Breast epithelium (tissue), 4 donors: Measurements from ENCODE around the gene EIF1AX. TPM values are rescaled to one million over a fixed set of nuclear protein-coding genes. Genes with fewer than 3 reads are reported as not detected.
A peak's percentile ranks its signal among the peaks of the same experiment; 100 is the strongest.

Source experiments
- DNase-seq, 2 donors: peaks; one replicate each; pipeline ENCODE4 v3.0.0-alpha.2; 2019; ENCODE audit warnings: low spot score in 2 of 2
- H3K27ac ChIP-seq, 2 donors: fragments of 200-600 bp; sonication (generic) in 1 of 2; one replicate each; pipeline ENCODE4 v1.5.1; 2016 to 2019; ENCODE audit warnings: mild to moderate bottlenecking in 1 of 2
- H3K27me3 ChIP-seq, 2 donors: fragments of 200-600 bp; sonication (generic) in 1 of 2; one replicate each; pipeline versions ENCODE4 v1.5.1 to v1.6.0; 2017 to 2019; ENCODE audit warnings: control low read depth in 1 of 2, mild to moderate bottlenecking in 1 of 2
- H3K36me3 ChIP-seq: fragments of 200-600 bp; one replicate; pipeline ENCODE4 v1.5.1; 2019
- H3K4me1 ChIP-seq, 2 donors: fragments of 200-600 bp; sonication (generic); one replicate each; pipeline ENCODE4 v1.5.1; 2016 to 2019; ENCODE audit warnings: control low read depth in 1 of 2
- H3K4me3 ChIP-seq, 3 donors: fragments of 200-600 bp; sonication (generic); 1 replicate in 2 of 3; 2 replicates in 1 of 3; pipeline ENCODE4 v1.5.1; 2016 to 2019; ENCODE audit warnings: mild to moderate bottlenecking in 3 of 3, moderate library complexity in 2 of 3
- H3K9me3 ChIP-seq, 2 donors: fragments of 200-600 bp; sonication (generic) in 1 of 2; one replicate each; pipeline ENCODE4 v1.5.1; 2016 to 2019; ENCODE audit warnings: control low read depth in 1 of 2
- CTCF ChIP-seq, 3 donors: fragments of 450-650 bp; IDR thresholded peaks; one replicate each; pipeline ENCODE4 v1.5.1; 2016 to 2017; ENCODE audit warnings: antibody characterized with exemption in 3 of 3, mild to moderate bottlenecking in 3 of 3, moderate library complexity in 3 of 3
- POLR2A ChIP-seq: fragments of 450-650 bp; IDR thresholded peaks from one replicate; pipeline ENCODE4 v1.6.1; 2016; ENCODE audit warnings: antibody characterized with exemption, mild to moderate bottlenecking, moderate library complexity
- POLR2AphosphoS5 ChIP-seq, 3 donors: sonication (generic); formaldehyde crosslinking; IDR thresholded peaks; one replicate each; pipeline ENCODE4 v1.6.1; 2017; ENCODE audit warnings: antibody characterized with exemption in 3 of 3
- intact Hi-C: fragments of 100-400 bp; cut with DNase I; formaldehyde crosslinking; loops from one replicate; pipeline ENCODE4 v1.15.1; 2023; ENCODE audit warnings: low total_unique reads
- total RNA-seq, 3 donors: library from RNA; depleted of rRNA; stranded (reverse); fragments of >200 nt; gene quantifications; one replicate each; pipeline ENCODE4 v1.1.0, GENCODE V29; 2016

EIF1AX gene
- total RNA-seq, 3 donors from 2014 or later: 34.1 to 66.6 (median 52.4) TPM

DNA sequence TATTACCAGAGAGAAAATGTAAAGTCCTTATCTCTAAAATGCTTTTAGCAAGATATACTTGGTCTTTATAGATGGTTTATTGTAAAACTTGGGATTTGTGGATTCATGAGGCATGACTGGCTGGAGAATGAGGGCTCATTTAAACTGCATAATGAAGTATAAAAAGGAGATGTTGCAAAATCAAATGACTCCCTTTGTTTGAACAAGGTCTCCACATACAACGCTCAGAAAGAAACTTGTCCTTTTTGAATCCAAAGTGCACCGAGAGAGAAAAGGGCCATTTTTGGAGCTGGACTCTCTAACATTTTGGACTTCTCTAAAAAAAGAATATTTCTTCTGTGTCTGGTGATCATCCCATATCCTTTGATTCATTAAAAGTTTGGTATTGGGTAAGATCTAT, 7.7 kb upstream of the EIF1AX start:
- H3K4me1 ChIP-seq: no peaks in the 10 kb centered on the region
- DNase-seq: no peak
- TF ChIP-seq POLR2A (no peak), POLR2AphosphoS5 (IDR thresholded peaks at IDR 0.05) (no peak), CTCF (IDR thresholded peaks at IDR 0.05) (no peak)

DNA sequence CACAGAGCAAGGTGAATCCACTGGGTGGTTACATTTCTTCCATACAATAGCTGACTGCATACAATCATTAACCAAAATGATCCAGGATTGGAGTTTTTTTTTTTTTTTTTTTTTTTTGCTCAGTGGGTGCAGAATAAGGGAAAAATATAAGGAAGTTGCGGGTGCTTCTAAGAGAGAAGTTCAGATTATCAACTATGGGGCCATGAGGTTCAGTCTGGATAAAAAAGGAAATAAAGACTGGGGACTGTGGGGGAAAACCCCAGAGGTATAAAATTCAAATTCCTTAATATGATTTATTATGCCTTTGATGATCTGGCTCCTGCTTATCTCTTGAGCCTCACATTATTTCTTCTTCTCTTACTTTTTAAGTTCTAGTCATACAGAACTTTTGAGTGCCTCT, 5.9 kb upstream of the EIF1AX start:
- intact Hi-C loops: no loop called here

More for the DNA sequence above, 7.7 kb upstream of the EIF1AX start:
- H3K4me3 ChIP-seq: no peak overlapping the region
- intact Hi-C loops: no loop called here
- no peaks in the 10 kb centered on the region for H3K36me3 ChIP-seq
- no peak overlapping the region for H3K27ac ChIP-seq
- peaks cover 0 to 8% of the 10 kb centered on the region in 2 donors for H3K27me3 ChIP-seq
- H3K9me3 ChIP-seq: no peaks in the 10 kb centered on the region

DNA sequence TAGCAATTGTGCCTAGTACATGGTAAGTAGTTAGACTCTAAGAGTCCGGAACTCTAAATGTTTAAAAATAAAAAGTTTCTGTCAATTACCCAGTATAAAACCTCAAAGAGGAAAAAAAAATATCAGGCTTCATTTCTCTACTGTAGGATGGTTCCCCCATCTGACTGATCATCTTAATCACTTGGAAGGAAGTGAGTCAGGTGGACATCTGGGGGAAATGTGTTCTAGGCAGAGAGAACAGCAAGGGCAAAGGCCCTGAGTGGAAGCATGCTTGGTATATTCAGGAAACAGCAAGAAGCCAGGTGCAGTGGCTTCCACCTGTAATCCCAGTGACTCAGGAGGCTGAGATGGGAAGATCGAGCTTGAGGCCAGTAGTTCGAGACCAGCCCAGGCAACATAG, 2.9 kb upstream of the EIF1AX start:
- Histone ChIP-seq H3K9me3 (no peaks in the 10 kb centered on the region), H3K4me3 (no peak overlapping the region), H3K27ac (no peak overlapping the region), H3K4me1 (peaks cover 0 to 5% of the 10 kb centered on the region in 2 donors), H3K27me3 (peaks cover 0 to 8% of the 10 kb centered on the region in 2 donors), H3K36me3 (no peaks in the 10 kb centered on the region)
- no peak for TF ChIP-seq CTCF (IDR thresholded peaks at IDR 0.05)
- TF ChIP-seq POLR2AphosphoS5 (IDR thresholded peaks at IDR 0.05): no peak
- TF ChIP-seq POLR2A: no peak
- DNase-seq: no peak
- intact Hi-C loops: no loop called here

More for the DNA sequence above, 5.9 kb upstream of the EIF1AX start:
- TF ChIP-seq CTCF (IDR thresholded peaks at IDR 0.05): no peak
- no peak for TF ChIP-seq POLR2A
- TF ChIP-seq POLR2AphosphoS5 (IDR thresholded peaks at IDR 0.05): no peak
- DNase-seq: no peak
- Histone ChIP-seq H3K9me3 (no peaks in the 10 kb centered on the region), H3K36me3 (no peaks in the 10 kb centered on the region), H3K4me3 (no peak overlapping the region), H3K27ac (no peak overlapping the region), H3K27me3 (peaks cover 0 to 8% of the 10 kb centered on the region in 2 donors), H3K4me1 (no peaks in the 10 kb centered on the region)

GRCh38 chrX:20143561-20143960, 1.9 kb upstream of the EIF1AX start:
- Histone ChIP-seq H3K4me1 (peaks cover 0 to 6% of the 10 kb centered on the region in 2 donors), H3K27me3 (peaks cover 0 to 5% of the 10 kb centered on the region in 2 donors), H3K4me3 (no peak overlapping the region), H3K36me3 (no peaks in the 10 kb centered on the region), H3K9me3 (no peaks in the 10 kb centered on the region), H3K27ac (no peak overlapping the region)
- intact Hi-C loops: no loop called here
- no peak for TF ChIP-seq CTCF (IDR thresholded peaks at IDR 0.05)
- TF ChIP-seq POLR2AphosphoS5 (IDR thresholded peaks at IDR 0.05): no peak
- TF ChIP-seq POLR2A: no peak
- no peak for DNase-seq

DNA sequence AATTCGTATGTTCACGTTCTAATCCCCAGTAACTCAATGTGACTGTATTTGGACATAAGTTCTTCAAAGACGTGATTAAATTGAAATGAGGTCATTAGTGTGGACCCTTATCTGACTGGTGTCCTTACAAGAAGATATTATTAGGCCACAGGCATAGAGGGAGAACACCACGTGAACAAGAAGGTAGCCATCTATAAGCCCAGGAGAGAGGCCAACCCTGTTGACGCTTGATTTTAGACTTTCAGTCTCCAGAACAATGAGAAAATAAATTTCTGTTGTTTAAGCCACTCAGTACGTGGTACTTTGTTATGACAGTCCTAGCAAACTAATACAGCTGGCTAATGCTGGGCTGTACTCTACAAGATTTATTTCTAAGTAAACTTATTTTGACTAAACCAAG, 1.5 kb upstream of the EIF1AX start:
- H3K4me1 ChIP-seq: peaks cover 0 to 6% of the 10 kb centered on the region in 2 donors

More for the DNA sequence above, 1.5 kb upstream of the EIF1AX start:
- intact Hi-C loops: no loop called here
- H3K27me3 ChIP-seq: peaks cover 0 to under 1% of the 10 kb centered on the region in 2 donors
- TF ChIP-seq POLR2AphosphoS5 (IDR thresholded peaks at IDR 0.05): no peak
- TF ChIP-seq CTCF (IDR thresholded peaks at IDR 0.05): no peak
- no peak for TF ChIP-seq POLR2A
- no peak overlapping the region for H3K4me3 ChIP-seq
- H3K27ac ChIP-seq: peak overlapping the region in 1 of 2 donors; percentile 93
- H3K9me3 ChIP-seq: no peaks in the 10 kb centered on the region
- H3K36me3 ChIP-seq: no peaks in the 10 kb centered on the region
- DNase-seq: no peak
